OCI-LY3 (cell line): Measurements from ENCODE around the gene KPNA4.

Experiments
- CTCF ChIP-seq: fragments of 200-600, 300-600 bp; sonication (generic); IDR thresholded peaks from 2 replicates; pipeline ENCODE4 v1.5.1; 2014; ENCODE audit warnings: antibody characterized with exemption, low read length, low read depth
- EZH2phosphoT487 ChIP-seq: fragments of 200-600 bp; shearing (Covaris generic); IDR thresholded peaks from 2 replicates; pipeline ENCODE4 v1.6.1; 2018; ENCODE audit warnings: antibody characterized with exemption, mixed run types, low read depth

GRCh38 chr3:160577556-160578195 lies 12.3 kb upstream of the KPNA4 start:
- peak; percentile 50 for TF ChIP-seq CTCF
- no peak for TF ChIP-seq EZH2phosphoT487
